DMS79 treated with DMSO at 0.1 percent for 48 hours (cell line): ENCODE data around the gene PLCG2.
"Not testable (repeated sequence)": the region's sequence is repeated elsewhere in the genome, so short reads cannot be mapped to it uniquely, and the experiment has no call there.

ENCODE experiments used
- DNase-seq: peaks from one replicate; lab custom pipeline; 2025; lab: John Stamatoyannopoulos, UW

PLCG2 gene

GRCh38 chr16:81754858-81755257 is 24.2 kb upstream of the PLCG2 start:
- no peak for DNase-seq

DNA sequence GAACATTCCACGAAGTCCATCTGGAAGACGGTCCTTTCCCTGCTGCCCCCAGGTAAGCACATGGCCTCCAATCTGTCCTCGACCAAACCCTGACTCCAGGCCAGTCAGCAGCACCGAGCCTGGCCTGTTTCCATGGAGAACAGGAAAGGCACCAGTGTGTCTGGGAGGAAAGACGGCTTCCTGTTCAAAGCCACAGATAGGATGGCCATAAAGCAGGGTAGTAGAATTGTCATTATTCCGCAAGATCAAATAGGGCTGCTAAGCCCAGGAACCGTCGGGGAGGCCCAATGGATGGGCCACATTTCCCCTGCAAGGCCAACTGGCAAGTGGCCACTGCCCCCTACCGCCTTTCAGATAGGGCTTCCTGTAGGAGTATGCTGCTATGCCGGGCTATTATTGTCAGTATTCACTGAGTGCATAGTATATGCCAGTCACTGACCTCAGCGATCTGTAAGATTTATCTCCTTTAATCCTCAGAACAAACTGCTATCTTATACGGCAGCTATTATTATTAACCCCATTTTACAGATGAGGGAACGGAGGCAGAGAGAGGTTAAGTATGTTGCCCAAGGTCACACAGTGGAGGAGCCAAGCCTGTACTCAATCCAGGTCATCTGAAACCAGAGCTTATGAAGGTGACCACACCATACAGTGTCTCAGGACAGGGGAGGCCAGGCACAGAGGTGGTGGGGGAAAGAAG is 23.0 kb upstream of the PLCG2 start:
- no peak for DNase-seq

- no peak for DNase-seq
Observed at GRCh38 chr16:81756615-81757356, 22.3 kb upstream of the PLCG2 start.

DNA sequence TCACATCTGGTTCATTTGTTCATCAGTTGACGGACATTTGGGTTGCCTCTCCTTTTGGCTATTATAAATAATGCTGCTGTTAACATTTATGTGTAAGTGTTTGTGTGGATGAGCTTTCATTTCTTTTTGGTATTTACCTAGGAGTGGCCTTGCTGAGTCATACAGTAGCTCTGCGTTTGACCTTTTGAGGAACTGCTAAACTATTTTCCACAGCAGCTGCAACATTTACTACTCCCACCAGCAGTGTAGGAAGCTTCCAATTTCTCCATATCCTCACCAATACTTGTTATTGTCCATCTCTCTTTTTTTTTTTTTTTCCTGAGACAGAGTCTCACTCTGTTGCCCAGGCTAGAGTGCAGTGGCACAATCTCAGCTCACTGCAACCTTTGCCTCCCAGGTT is 20.7 kb upstream of the PLCG2 start:
- DNase-seq, result no peak

GRCh38 chr16:81762322-81762721 is 16.8 kb upstream of the PLCG2 start:
- DNase-seq, result not testable (repeated sequence)

- DNase-seq, result no peak
Observed at GRCh38 chr16:81765111-81765919, 13.8 kb upstream of the PLCG2 start.

DNA sequence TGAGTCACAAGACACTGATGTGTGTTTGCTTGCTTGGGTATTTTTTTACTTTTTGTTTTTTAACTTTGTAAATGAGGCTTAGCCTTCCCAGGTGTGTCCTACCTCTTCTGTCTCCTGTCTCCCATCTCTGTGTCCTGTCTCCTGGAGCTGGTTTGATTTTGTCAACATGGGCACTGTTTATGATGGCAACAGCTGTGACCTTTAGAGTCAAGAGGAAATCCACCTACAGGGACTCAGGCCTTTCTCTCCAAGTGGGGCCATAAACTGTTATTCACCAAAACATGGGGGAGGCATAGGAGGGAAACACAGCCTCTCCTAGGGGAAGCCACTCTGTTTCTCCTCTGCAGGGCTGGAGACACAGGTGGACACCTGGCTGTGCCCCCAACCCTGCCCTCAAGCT is 13.1 kb upstream of the PLCG2 start:
- no peak for DNase-seq

GRCh38 chr16:81767987-81768592 is 11.0 kb upstream of the PLCG2 start:
- DNase-seq, result peak; percentile 33

- DNase-seq, result no peak
Observed at GRCh38 chr16:81770008-81770407, 9.1 kb upstream of the PLCG2 start.

GRCh38 chr16:81774348-81774747 is 4.7 kb upstream of the PLCG2 start:
- no peak for DNase-seq

GRCh38 chr16:81775570-81775969 is 3.5 kb upstream of the PLCG2 start:
- DNase-seq, result no peak

DNA sequence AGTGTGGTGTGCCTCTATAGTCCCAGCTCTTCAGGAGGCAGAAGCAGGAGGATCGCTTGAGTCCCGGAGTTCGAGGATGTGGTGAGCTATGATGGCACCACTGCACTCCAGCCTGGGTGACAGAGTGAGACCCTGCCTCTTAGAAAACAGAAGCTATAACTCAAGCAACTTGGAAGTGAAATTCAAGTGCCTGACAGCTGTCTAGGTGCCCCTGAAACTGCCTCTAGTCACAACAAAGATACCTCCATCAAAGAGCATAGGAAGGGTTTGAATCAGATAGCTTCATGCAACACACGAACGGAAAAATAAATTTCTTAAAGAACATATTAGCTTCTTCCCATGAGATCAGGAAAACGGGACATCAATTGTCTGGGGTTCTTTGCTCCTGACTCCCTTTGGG is 860 bp upstream of the PLCG2 start:
- DNase-seq, result no peak

DNA sequence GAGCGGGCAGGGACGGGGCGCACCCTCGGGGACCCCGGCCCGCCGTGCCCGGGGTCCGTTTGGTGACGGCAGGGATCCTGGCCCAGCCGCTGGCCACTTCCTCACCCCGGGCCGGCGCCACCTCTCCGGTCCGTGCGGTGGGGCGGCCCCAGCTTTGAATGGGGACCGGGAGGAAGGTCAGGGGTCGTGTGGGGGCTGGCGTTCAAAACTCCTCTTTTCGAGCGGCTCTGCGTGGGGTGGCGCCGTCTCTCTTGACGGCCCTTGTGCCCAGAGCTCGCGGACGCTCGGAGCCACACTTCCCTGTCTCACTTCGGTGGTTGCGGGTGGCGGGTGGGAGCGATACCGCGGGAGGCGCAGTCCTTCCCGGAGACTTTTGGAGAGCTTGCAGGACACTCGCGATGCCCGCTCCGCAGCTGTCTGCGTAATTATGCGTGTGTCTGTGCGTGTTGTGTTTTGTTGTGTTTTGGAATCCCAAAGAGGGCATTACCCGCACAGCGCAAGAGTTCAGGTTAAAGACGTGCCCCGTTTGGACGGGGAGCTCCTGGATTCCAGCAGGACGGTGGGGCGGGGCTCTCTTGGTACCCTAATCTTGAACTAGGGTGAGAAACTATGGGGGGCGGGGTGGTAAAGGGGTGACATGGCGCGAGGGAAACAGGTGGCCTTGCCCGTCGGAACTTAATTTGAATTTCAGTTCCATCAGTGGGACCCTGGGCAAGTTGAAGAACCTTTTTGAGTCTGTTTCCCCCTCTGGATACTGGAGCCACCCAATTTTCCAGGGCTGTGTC is 637 bp downstream of the PLCG2 start:
- DNase-seq, result no peak

DNA sequence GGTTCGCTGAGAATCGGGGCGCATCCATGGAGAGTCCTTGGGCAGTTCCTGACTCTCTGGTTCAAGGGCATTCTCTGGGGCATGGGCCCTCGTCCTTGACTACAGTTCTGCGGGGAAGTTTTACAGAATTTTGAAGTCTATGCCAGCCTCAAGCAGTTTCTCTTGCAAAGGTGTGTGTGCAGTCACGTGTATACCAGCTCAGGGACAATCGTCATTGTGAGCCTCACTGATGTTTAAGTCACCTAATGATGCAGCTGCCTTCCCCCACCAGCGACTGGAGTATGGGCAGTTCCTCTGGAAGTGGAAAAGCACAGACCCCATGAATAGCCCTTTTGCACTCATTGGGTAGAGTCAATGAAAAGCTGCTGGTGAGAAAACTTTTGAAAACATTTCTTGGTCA is 1.3 kb downstream of the PLCG2 start:
- no peak for DNase-seq

GRCh38 chr16:81782236-81782635 is 3.1 kb downstream of the PLCG2 start:
- DNase-seq, result no peak

GRCh38 chr16:81784072-81784795 is 5.1 kb downstream of the PLCG2 start:
- no peak for DNase-seq

DNA sequence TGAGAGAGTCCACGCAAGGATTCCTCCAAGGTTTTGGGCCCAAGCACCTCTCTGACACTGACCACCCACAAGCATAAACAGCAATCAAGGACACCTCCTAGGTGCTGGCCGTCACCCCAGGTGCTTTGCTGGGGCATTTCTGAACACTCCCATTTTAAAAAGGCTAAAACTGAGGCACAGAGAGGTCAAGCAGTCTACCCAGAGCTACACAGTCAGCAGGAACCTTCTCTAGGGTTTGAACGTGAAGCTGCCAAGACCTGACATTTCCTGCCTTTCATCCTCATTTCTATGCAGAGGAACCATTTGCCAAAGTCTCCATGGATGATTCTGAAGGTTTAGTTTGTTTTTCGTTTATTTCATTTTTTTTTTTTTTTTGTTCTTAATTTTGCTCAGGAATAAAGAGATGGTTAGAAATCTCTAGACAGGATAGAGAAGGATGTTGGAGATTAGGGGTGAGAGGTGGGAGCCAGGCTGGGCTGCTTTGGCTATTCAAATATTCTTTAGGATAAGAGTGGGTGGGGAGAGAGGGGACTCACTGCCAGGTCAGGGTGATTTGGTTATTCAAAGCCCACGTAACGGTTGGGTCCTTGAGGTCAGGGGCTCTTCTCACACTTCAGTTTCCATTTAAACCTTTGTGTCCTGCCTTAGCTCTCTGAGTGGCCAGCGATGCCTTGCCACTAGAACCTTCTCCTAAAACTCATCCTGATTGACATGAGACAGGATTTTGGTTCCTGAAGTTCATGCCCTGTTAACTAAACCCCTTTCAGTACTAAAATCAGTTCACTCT is 6.2 kb downstream of the PLCG2 start:
- DNase-seq, result no peak

DNA sequence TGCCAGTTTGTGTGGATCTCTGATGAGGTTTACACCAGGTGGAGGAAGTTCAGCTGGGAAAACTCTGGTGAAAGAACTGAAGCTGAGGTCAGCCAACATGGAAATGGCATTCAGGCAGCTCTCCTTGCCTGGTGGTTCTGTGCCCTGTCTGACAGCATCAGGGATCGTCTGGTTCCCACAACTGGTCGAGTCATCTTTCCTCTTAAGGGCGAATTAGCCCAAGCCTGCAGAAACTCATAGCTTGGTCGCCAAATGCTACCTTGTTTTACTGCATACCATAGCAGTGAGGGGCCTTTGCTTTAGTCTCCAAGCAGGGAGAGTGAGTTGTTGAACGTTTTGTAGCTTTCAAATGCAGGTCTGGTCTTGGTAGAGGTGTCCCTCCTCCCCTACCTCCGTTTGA is 7.2 kb downstream of the PLCG2 start:
- no peak for DNase-seq

DNA sequence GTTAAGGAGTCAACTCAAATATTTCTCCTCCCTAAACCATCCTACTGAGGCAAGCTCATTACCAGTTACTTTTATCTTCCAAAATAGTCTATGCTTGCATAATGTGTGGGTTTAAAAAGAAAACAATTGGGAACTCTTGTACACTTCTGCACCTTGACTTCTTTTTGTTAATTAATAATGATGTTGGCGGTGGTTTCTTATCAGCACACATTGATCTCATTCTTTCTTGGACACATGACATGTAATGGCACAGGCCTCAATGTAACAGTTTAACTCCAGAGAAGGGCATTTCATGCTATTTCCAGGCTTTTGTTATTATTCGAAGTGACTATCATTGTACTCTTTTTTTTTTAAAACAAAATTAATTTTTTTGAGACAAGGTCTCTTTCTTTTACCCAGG is 7.8 kb downstream of the PLCG2 start:
- DNase-seq, result no peak

- DNase-seq, result no peak
Observed at GRCh38 chr16:81787659-81788058, 8.6 kb downstream of the PLCG2 start.
